Stromal cell of bone marrow (primary cell): ENCODE results near the gene ZFAND2B.
A peak's percentile ranks its signal among the peaks of the same experiment; 100 is the strongest.

Experiments used
- DNase-seq: peaks from one replicate; pipeline ENCODE4 v3.0.0-alpha.2; 2012; ENCODE audit warnings: low read depth

Gene ZFAND2B

GRCh38 chr2:219204425-219205164 lies 2.0 kb upstream of the ZFAND2B start:
- DNase-seq, result no peak

- DNase-seq, result no peak
Observed at GRCh38 chr2:219205165-219205538, 1.4 kb upstream of the ZFAND2B start.

GRCh38 chr2:219205981-219206327 lies 628 bp upstream of the ZFAND2B start:
- no peak for DNase-seq

DNA sequence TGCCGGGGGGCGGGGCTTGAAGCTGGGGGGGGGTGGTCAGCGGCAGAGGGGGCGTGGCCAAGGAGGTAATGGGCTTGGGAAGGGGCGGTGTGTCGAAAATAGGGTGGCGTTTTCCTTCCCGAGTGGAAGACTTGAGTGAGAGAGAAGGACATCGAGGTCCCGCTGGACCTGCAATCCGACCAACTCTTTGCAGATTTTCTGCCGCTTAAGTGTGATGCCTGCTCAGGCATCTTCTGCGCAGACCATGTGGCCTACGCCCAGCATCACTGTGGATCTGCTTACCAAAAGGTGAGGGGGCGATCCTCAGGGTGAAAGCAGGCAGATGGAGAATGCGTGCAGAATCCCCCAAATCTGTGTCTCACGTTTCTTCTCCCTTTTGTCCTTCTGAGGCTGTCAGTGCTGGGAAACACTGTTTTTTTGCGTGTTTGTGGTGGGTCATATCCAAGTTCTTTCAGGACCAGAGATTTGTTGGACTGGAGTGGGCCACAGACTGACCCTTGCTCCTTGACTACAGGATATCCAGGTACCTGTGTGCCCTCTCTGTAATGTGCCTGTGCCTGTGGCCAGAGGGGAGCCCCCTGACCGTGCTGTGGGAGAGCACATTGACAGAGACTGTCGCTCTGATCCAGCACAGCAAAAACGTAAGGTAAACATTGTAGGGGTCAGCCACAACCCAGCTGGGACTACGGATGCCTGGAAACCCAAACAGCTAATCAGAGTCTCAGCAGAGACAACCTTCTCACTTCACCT lies 727 bp downstream of the ZFAND2B start:
- DNase-seq, result no peak

DNA sequence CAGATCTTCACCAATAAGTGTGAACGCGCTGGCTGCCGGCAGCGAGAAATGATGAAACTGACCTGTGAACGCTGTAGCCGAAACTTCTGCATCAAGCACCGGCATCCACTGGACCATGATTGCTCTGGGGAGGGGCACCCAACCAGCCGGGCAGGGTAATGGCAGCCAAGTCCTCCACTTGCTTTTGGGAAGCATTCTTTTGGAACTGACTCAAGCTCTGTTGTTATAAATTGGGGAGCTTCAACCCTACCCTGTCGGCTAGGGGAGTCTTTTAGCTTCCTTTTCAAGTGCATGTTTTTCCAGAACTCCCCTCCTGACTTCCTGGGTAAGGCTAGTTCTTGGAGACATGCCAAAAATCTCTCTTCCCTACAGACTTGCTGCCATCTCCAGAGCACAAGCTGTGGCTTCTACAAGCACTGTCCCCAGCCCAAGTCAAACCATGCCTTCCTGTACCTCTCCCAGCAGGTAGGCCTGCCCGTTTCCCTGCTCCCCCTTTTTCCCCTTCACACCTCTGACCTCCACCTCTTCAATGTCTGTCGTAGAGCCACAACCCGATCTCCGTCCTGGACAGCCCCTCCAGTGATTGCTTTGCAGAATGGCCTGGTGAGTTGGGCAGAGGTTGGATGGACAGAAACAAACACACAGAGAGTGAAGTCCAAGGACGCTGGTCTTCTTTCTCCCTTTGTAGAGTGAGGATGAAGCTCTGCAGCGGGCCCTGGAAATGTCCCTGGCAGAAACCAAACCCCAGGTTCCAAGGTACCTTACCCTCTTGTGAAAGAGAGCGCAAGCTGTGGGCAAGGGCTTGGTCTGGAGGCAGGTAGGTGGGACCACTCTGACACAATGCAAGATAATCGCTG lies 1.5 kb downstream of the ZFAND2B start:
- DNase-seq, result no peak

GRCh38 chr2:219209236-219210195 lies 2.9 kb downstream of the ZFAND2B start:
- no peak for DNase-seq

DNA sequence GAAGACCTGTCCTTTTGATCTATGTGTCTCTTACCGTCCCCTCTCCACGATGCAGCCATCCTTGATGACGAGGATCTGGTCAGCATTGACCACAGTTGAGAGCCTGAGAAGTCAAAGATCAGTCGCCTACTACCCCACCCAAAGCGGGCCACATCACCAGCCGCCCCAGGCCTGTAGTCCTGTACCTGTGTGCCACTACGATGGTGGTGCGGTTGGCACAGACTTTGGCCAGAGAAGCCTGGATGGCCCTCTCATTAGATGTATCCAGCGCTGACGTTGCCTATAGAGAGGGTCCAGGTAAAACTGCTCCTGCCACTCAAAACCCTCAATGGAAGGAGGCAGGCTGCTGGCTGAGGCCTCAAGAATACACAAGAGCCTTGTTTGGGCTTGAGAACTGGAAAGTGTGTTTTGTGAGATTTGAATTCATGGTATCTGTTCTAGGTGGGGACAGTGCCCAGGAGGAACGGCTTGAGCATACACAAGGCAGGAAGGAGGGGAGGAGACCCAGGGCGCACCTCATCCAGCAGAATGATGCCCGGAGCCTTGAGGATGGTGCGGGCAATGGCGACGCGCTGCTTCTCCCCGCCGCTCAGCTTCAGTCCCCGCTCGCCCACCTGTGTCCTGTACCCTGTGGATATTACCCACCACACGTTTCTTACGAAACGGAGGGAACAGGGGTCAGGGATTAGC lies 3.8 kb downstream of the ZFAND2B start:
- DNase-seq, result no peak

- DNase-seq, result no peak
Observed at GRCh38 chr2:219210886-219211362, 4.3 kb downstream of the ZFAND2B start.

- no peak for DNase-seq
Observed at GRCh38 chr2:219213026-219213415, 6.4 kb downstream of the ZFAND2B start.

GRCh38 chr2:219213486-219214071 lies 7.0 kb downstream of the ZFAND2B start:
- DNase-seq, result no peak

GRCh38 chr2:219214141-219214540 lies 7.6 kb downstream of the ZFAND2B start:
- no peak for DNase-seq

- DNase-seq, result no peak
Observed at GRCh38 chr2:219214786-219215185, 8.2 kb downstream of the ZFAND2B start.

GRCh38 chr2:219215871-219216534 lies 9.4 kb downstream of the ZFAND2B start:
- DNase-seq, result no peak

- no peak for DNase-seq
Observed at GRCh38 chr2:219216535-219216915, 9.9 kb downstream of the ZFAND2B start.

DNA sequence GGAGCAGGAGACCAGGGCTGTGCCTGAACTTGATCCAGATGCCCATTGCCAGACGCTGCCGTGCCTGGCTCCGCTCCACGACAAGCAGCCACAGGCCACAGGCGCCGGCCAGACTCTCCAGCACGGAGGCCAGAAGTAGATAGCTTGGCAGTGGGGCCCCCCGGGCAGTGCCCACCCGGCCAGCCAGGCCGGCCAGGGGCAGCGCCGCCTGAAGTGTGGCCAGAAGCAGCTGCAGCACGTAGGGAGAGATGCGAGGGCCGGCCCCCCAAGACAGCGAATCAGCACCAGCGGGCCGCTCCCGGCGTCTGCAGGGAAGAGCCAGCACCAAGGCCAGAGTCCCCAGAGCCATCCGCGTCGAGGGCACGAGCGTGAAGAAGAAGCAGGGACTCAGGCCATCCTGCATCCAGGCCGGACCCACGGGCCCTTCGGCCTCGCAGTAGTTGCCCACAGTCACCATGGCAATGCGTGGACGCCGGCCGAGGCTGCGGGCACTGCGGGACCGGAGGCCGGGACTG lies 11.7 kb downstream of the ZFAND2B start:
- DNase-seq, result peak; percentile 50

DNA sequence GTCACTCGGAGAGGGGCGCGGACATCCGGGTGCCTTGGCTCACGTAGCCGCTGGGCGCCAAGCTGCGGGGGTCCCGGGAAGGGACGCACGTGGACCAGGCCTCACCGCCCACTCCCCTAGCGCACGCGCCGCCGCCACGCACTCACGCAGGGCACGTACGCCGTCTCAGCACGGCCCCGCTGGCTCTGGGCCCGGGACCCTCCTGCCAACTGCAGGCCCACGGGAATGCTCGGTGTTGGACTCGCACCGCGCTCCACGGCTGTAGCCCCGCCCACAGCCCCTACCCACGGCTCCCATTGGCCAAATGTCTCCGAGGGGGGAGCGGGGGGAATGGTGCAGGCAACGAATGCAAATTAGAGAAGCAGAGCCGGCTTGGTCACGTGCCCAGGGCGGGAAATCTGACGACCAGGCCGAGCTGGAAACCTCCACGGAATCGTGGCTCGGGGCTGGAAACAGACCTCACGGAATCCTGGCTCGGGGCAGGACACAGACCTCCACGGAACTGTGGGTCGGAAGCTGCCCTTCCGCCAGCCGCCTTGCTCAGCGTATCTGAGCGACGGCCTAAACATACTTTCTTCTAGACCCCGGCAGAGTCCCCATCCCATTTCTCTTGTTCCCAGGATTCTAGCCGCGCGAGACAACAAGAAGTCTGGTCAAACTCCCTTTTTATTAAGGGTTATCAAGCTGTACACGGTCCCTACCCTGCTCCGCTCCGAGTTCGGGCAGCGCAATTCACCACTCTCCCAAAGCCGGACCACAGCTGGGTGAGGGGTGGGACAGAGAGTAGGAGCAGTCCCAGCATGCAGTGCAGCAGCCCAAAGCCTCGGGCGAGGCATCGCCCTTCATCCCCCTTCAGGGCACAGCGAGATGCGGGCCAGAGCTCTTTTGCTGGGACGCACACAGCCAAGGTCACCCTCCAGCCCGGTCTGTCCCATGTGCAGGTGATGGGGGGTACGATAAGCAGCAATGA lies 12.4 kb downstream of the ZFAND2B start, which contains the start of gene ABCB6:
Gene ABCB6 (minus strand): TSS at position 227 of the 970 bp plus-strand sequence. CDS start 285 bp downstream, outside the sequence.
- DNase-seq, result peak; percentile 95

DNA sequence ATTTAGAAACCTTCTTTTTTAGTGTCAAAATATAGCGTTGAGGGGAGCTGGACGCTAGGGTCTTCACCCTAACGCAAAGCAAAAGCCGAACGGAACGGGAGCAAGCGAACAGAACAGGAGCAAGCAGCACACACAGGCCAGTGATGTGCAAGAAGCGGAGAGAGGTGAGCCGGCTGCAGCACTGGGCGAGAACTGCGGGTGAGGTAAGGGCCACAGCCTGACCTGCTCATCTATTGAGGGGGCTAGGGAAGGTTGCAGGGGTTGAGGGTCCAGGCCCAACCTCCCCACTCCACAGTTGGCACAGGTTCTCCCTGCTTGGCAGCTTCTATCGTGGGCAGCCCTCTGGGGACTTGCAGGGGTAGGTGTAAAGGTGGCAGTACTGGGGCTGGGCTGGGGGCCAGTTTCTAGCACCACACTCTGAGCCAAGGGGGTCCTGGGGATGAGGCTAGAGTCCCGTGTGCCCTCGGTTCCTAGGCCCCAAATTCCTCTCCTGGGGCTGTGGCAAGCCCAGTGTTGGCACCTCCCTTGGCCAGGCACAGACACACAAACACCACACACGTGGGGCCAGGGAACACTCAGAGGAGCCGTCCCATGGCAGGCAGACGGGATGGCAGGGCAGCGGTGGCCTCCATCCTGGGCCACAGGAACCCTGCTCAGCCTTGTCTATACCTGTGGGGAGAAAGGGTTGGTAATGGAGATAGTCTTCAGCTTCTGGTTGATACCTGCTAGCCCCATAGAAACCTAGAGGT lies 13.4 kb downstream of the ZFAND2B start:
- DNase-seq, result no peak
